OCI-M2 (cell line): ENCODE data around the gene FOXD4L6.
"Not testable (repeated sequence)": the region's sequence is repeated elsewhere in the genome, so short reads cannot be mapped to it uniquely, and the experiment has no call there.

Experiments used
- DNase-seq: peaks from one replicate; lab custom pipeline; 2025; ENCODE audit not compliant: unreplicated experiment; lab: John Stamatoyannopoulos, UW

Gene FOXD4L6

GRCh38 chr9:41104542-41104941, 23.9 kb downstream of the FOXD4L6 start:
- DNase-seq, result not testable (repeated sequence)

GRCh38 chr9:41100508-41100907, 28.0 kb downstream of the FOXD4L6 start:
- not testable (repeated sequence) for DNase-seq

GRCh38 chr9:41098759-41099158, 29.7 kb downstream of the FOXD4L6 start:
- not testable (repeated sequence) for DNase-seq

GRCh38 chr9:41095060-41095459, 33.4 kb downstream of the FOXD4L6 start:
- DNase-seq, result not testable (repeated sequence)

- DNase-seq, result not testable (repeated sequence)
Measured at GRCh38 chr9:41094010-41094773, 34.3 kb downstream of the FOXD4L6 start.

- not testable (repeated sequence) for DNase-seq
Measured at GRCh38 chr9:41090922-41091321, 37.6 kb downstream of the FOXD4L6 start.

- DNase-seq, result not testable (repeated sequence)
Measured at GRCh38 chr9:41090386-41090785, 38.1 kb downstream of the FOXD4L6 start.

- not testable (repeated sequence) for DNase-seq
Measured at GRCh38 chr9:41088450-41089059, 39.9 kb downstream of the FOXD4L6 start.

GRCh38 chr9:41087929-41088328, 40.6 kb downstream of the FOXD4L6 start:
- DNase-seq, result not testable (repeated sequence)

GRCh38 chr9:41087157-41087780, 41.2 kb downstream of the FOXD4L6 start:
- DNase-seq, result not testable (repeated sequence)

GRCh38 chr9:41086685-41087084, 41.8 kb downstream of the FOXD4L6 start:
- not testable (repeated sequence) for DNase-seq

GRCh38 chr9:41086215-41086614, 42.3 kb downstream of the FOXD4L6 start:
- DNase-seq, result not testable (repeated sequence)

- DNase-seq, result not testable (repeated sequence)
Measured at GRCh38 chr9:41082358-41082757, 46.1 kb downstream of the FOXD4L6 start.

- DNase-seq, result not testable (repeated sequence)
Measured at GRCh38 chr9:41079464-41079863, 49.0 kb downstream of the FOXD4L6 start.

GRCh38 chr9:41077586-41077985, 50.9 kb downstream of the FOXD4L6 start:
- not testable (repeated sequence) for DNase-seq
